GM23338 (cell line): ENCODE results near the gene XAB2.

Experiments
- CREB1 ChIP-seq: fragments of 250-450 bp; sonication (Bioruptor Pico); IDR thresholded peaks from 2 replicates; pipeline ENCODE4 v1.5.0; 2020; ENCODE audit warnings: low read depth, mild to moderate bottlenecking, moderate library complexity
- CTCF ChIP-seq, 2 experiments: fragments of 200-600 bp in 1 of 2; sonication (generic) in 1 of 2; conservative IDR thresholded peaks; 2 replicates each; pipeline versions ENCODE4 v1.5.1 to v1.6.1; 2016 to 2017; ENCODE audit warnings: antibody characterized with exemption in 2 of 2, low read depth in 2 of 2, mild to moderate bottlenecking in 2 of 2, moderate library complexity in 1 of 2
- EZH2 ChIP-seq: fragments of 200-600 bp; sonication (generic); IDR thresholded peaks from one replicate; pipeline ENCODE4 v1.8.0; 2017; ENCODE audit warnings: antibody characterized with exemption, mild to moderate bottlenecking, low read depth; ENCODE audit not compliant: unreplicated experiment
- JUNB ChIP-seq: IDR thresholded peaks from one replicate; pipeline ENCODE4 v1.6.1; 2016; ENCODE audit warnings: antibody characterized with exemption; ENCODE audit not compliant: unreplicated experiment
- NANOG ChIP-seq: IDR thresholded peaks from 2 replicates; pipeline ENCODE4 v1.6.1; 2016; ENCODE audit warnings: antibody characterized with exemption, borderline replicate concordance
- POLR2AphosphoS5 ChIP-seq: IDR thresholded peaks from 2 replicates; pipeline ENCODE4 v1.6.1; 2016; ENCODE audit warnings: antibody characterized with exemption, low read depth
- REST ChIP-seq: IDR thresholded peaks from one replicate; pipeline ENCODE4 v1.6.1; 2018; ENCODE audit warnings: antibody characterized with exemption; ENCODE audit not compliant: unreplicated experiment
- ZNF114 ChIP-seq: fragments of 250-450 bp; sonication (Bioruptor Pico); IDR thresholded peaks from 2 replicates; pipeline ENCODE4 v1.5.0; 2020; ENCODE audit warnings: mild to moderate bottlenecking, moderate library complexity

GRCh38 chr19:7622933-7623685 is 6.2 kb downstream of the XAB2 start:
- no peak for TF ChIP-seq CTCF (conservative IDR thresholded peaks at IDR 0.05; ENCODE audit: low read depth in 2 of 2)
- no peak for TF ChIP-seq POLR2AphosphoS5
- no peak for TF ChIP-seq EZH2
- TF ChIP-seq ZNF114 (CRISPR knock-in tag), result no peak
- no peak for TF ChIP-seq NANOG
- TF ChIP-seq REST, result no peak
- TF ChIP-seq JUNB, result no peak
- TF ChIP-seq CREB1, result no peak
